GM10847 (cell line): ENCODE results near the gene PARL.

Experiments used
- POLR2A ChIP-seq: IDR thresholded peaks from 2 replicates; pipeline ENCODE4 v1.6.1; 2011; ENCODE audit not compliant: insufficient read length; ENCODE audit errors: extremely low read depth

PARL gene, protein sequence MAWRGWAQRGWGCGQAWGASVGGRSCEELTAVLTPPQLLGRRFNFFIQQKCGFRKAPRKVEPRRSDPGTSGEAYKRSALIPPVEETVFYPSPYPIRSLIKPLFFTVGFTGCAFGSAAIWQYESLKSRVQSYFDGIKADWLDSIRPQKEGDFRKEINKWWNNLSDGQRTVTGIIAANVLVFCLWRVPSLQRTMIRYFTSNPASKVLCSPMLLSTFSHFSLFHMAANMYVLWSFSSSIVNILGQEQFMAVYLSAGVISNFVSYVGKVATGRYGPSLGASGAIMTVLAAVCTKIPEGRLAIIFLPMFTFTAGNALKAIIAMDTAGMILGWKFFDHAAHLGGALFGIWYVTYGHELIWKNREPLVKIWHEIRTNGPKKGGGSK

DNA sequence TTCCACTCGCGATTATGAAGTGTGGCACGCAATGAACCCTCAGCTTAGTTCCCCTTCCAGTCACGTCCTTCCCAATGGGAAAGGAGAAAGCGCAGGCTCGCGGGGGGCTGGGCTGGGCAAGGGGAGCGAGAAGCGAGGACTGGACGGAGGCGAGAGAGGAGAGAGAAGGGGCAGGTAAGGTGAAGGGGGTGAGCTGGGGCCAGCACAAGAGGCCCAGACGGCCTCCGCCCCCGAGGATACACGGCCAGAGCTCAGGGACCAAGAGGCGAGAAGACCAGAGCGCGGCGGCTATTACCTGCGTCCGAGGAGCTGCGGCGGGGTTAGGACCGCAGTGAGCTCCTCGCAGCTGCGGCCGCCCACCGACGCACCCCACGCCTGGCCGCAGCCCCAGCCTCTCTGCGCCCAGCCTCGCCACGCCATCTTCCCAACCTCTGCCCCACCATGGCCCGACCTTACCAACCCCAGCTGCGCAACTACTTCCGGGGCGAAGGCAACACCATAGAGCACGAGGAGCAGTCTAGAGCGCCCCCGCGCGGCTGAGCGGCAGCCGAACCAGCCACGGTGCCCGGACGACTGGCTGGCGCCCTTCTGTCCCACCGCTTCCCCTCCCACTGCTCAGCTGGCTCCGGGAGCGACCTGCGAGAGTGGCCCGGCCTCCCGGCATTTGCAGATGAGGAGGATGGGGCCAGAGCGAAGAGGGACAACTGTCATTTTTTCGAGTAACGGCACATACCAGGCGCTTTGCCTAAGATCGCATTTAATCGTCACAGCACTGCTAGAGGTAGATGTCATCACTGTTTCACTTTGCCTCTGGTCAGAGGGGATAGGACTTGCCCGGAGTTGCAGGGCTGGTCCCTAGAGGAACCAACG is at the start of gene PARL:
Gene PARL (minus strand): TSS at position 454 of the 870 bp plus-strand sequence. CDS start 34 bp downstream, at position 420.
- peak; percentile 93 for TF ChIP-seq POLR2A

DNA sequence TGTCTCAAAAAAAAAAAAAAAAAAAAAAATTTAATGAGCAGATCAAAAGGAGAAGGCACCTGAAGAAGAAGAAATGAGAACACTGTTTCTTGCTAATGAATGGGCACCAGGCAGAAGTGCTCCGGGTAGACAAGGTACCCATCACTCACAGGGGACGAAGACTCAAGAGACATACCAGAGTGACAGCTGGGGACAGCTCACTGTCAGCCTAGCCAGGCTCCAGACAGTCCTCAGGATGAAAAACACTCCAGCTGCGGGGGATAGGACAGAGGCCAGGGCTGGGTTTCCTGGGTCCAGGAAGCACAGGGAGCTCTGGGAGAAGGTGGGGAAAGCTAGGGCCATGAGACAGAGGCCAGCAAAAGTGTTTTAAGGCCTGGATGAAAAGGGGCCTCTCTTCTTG is 48.5 kb upstream of the PARL start:
- TF ChIP-seq POLR2A = no peak

DNA sequence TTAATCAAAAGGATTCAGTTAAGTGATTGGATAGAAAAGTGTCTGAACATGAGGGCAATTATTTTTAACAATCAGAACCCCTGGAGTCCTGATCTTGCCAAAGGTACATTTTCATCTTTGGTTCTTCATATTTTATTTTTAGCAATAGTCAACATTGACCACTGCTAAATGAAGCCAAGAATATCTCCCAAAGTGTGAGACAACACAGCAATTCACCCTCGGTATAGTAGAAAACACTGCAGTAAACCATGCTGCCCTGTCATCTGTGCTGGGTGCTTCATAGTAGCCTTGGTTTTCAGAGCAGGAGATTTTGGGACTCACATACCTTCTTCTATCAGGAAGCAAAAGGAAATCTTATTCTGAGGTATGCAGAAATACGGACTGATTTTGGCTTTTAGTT is 47.2 kb upstream of the PARL start:
- TF ChIP-seq POLR2A = no peak

DNA sequence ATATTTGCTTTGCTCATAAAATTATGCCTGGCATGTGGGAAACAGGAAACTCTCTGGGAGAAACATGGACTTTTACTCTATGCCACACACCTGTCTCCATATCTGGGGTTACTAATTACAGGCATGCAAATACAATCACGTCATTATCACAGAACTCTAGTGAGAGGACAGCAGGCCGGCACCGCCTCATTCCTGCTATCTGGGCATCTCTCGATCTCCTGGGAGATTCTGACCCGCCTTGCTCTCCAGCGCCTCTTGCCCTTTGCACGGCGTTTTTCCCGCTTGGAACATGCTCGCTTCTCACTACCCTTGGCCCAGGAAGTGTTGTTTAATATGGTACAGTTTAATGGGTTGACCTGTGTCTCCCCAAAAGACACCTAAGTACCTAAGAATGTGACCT is 45.4 kb upstream of the PARL start:
- TF ChIP-seq POLR2A = no peak

DNA sequence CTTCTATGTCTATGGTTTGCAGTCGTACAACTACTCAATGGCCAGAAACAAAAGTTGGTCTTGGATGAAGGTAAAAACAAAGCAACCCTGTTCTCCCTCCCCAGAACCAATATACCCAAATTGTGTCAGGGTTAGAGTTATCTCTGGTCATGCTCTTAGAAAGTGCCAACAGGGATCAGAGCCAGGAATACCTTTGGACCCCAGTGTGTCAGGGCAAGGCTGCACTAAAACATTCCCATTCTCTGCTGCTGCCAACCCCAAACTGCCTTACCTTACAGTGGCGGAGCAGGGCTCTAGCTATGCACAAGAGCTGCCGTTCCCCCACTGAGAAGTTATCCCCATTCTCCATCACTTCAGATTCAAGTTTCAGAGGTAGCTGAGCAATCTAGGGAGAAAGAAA is 42.4 kb upstream of the PARL start:
- TF ChIP-seq POLR2A = no peak

DNA sequence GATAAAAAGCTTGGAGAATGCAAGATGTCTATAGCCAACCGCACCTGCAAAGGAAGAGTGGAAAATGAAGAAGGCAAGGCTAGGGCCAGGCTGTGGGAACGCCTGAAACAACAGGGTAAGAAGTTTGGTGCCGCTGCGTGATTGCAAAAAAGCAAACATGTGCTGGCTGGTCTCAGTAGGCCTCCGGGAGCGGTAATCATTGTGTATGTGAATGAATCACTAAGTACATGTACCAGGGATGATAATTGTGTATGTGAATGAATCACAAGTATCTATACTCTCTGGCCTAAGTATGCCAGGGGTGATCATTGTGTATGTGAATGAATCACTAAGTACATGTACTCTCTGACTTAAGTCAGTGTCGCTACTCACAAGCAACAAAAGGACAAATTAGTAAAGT is 40.3 kb upstream of the PARL start:
- no peak for TF ChIP-seq POLR2A

DNA sequence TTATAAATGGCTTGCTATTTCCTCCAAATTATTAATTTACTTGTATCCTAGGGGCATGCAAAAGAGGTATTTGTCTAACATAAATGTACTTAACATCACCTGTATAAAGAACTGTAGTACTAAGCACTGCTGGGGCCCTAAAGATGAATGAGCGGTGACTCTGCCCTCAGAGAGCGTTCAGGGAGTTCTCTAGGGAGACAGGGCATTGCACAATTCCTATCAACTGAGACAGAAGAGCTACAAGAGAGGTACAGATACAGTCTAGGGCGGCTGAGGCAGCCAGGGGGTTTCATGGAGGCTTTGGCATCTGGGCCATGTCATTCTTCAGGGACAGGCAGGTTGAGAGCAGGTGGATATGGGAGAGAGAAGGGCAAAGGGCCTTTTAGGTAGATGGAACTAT is 39.9 kb upstream of the PARL start:
- TF ChIP-seq POLR2A = no peak

DNA sequence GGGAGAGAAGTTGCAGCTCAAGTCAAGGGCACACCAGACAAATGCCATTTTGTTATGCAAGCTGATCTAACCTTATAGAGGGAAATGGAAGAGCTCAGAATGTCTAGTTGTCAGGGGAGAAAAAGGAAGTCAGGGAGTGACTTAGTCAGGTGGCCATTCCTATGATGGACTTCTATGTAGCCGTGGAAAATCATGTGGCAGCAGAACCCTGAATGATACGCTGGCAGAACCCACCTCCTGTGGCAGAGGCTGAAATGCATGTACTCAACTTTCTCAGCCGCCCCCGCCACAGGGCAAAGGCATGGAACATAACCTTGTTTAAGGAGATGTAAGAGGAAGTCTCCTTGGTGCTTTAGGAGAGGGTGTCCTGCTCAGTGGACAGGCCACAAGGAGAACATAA is 37.7 kb upstream of the PARL start:
- TF ChIP-seq POLR2A = no peak

DNA sequence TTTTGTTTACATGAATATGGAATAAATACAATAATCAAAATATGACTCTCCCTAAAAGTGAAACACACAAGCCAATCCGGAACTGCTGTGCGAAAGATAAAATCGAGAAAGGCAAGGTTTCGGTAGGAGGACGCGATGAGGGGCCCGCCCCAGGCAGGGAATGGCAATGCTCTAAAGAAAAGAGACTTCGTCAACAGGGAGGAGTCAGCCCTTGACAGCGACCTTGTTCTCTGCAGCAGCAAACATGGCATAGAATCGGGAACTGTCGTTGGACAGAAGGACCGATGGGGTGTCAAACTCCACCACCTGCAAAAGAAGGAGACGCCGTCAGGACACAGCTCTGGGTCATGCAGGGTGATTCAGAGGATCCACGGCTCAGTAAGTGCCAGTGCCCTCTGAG is 36.4 kb upstream of the PARL start:
- no peak for TF ChIP-seq POLR2A

DNA sequence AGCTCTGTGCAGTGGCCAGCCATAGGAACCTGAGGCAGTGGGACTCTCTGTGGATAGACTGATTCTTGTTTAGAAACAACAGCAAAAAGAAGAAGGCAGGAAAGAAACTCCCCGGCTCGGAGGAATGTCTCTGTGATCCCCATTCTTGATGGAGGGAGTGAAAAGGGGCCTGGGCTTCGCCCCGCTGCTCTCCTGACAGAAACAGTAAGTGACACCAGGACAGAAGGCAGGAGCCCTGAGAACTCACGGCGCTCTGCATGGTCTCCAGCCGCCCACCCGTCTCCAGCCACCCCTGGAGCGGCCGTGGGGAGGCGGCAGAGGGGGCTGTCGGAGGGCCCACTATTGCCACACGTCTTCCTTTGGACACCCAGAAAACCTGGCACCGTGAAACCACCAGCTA is 35.7 kb upstream of the PARL start:
- no peak for TF ChIP-seq POLR2A

DNA sequence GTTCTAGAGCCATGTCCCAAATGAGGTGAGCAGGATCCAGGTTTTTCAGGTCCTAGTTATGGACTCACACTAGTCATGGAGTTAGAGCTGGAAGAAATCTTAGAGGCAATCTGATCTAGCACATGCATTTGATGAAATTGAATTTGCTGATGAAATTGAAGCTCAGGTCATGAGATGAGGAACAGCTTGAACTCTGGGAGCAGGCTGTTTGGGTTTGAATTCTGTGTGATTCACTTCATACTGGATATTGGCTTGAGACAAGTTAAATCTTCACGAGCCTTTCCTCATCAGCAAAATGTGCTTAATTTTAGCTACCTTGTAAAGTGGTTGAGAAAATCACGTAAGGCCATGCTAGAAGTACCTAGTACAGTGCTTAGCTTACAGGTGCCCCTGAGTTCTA is 33.5 kb upstream of the PARL start:
- TF ChIP-seq POLR2A = no peak

DNA sequence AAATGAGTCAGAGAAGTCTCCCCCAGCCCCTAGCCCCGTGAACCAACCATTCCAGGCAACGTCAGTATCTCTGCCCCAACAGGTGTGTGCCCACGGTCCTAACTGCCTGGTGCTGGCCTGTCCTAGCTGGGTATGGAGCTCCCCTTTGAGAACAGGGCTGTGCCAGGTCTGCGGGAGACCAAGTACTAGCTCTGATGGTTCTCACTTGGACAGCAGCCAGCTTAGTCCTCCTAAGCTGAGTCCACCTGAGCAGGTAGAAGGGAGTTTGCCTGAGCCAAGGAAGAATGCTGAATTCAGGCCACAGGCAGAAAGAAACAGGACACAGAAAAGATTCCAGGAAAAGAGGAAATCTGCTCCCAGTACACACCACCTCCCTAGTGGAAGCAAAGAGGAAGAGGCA is 33.1 kb upstream of the PARL start:
- no peak for TF ChIP-seq POLR2A

DNA sequence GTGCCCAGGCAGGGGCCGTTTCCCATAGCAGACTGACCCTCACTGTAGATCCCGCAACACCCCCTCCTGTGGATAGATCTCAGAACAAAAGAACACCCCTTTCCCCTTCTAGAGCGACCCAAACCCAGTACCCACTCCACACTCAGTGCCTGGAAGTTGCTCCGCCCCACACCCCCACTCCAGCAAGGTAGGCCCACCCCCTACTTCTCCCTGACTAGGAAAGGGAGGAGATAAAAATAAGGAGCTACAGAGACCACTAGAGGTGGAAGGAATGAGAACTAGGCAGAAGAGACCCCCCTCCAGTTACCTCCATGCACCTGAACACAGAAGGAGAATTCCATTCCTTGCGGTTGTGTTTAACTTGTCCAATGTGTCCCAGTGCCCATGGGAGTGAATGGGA is 30.2 kb upstream of the PARL start:
- TF ChIP-seq POLR2A = no peak

DNA sequence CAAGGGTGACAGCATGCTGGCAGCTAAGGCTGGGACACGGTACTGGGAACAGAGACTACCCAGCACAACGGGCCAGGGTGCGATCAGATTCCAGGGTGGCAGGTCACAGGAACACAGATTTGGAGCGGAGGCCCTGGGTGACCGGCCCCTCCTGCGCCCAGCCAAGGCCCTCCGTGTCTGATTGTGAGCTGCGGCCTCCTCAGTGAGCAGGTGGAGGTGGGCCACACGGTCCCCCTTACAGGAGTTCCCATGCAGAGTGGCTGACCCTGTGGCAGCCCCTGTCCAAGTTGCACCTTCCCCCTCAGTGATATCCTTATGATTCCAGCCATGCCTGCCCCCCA is 28.9 kb upstream of the PARL start:
- TF ChIP-seq POLR2A = no peak

DNA sequence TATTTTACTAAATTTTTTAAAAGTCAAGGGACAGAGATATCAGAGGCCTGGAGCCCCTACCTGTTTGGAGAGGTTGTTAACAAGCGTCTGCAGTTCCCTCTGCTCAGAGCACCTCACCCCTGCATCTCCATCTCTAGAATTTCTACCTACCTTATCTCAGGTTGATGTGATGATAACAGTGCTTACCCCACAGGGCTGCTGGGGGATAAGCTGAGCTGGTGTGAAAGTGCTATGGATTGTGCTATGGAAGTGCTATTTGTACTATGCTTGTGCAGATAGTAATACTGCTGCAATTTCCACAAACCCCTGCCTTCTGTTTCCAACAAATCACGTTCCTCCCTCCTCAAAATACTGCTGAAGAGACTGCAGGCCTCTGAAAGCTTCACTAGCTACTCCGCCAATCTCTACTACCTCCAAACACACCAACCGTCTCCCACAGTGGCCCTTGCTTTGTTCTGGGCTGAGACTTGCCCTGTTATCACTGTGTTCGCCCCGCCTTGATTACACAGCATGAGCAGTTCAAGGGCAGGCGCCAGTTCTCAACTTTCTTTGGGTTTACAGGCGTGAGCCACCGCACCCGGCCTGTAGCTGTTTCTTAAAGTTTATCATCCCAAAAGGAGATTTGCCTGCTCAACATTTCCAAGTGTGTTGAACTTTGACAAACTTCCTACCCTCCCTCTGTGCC is 28.4 kb upstream of the PARL start:
- no peak for TF ChIP-seq POLR2A
